Measurements from ENCODE around the gene SIGLEC9.

SIGLEC9 gene

DNA sequence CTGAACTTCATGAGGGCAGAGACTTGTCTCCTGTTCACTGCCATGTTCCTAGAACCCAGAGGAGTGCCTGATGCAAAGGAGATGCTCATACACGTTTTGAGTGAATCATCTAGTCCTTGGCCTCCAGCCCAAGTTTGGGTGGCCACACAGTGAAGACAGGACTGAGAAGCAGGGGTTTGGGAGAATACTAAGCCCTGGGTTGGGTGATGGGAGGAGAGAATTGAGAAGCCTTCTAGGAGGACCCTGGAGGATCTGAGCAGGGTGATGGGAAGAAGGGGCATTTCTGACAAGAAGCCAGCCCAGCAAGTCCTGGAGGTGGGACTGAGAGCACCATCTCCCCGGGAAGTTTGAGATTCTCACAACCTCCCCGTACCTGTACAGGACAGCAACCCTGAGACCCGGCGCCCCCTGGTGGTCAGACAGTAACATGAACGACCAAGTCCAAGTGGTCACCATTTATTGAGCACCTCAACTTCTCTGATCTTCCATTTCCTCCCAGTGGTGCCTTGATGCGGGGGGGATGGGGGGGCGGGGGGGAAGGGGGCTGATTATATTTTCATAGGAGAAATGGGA, 27.5 kb upstream of the SIGLEC9 start:
- peak; percentile 66 to 73 for DNase-seq (ENCODE audit: low read depth in 2 of 2)

DNA sequence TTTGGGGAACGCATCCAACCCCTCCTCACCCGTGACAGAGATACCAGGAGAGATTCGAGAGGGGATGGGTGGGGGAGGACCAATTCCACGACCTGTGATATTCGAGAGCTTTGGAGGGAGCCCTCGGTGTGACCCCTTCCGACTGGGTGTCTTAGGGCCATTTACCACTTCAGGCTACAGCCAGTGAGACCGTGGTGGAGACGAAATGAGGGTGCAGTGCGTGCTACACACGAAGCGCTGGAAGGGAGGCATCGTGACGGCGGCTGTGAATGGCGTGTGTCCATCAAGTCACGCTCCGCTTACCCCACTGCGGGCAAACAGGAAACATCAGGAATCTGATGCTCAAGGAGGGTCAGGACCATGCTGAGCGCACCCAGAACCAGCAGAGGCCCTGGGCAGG, 26.9 kb upstream of the SIGLEC9 start:
- DNase-seq (ENCODE audit: low read depth in 2 of 2): no peak

GRCh38 chr19:51098365-51099046, 26.2 kb upstream of the SIGLEC9 start:
- no peak for DNase-seq (ENCODE audit: low read depth in 2 of 2)

GRCh38 chr19:51099047-51099382, 25.7 kb upstream of the SIGLEC9 start:
- no peak for DNase-seq (ENCODE audit: low read depth in 2 of 2)

- DNase-seq (ENCODE audit: low read depth in 2 of 2): no peak
Measured at GRCh38 chr19:51100601-51101000, 24.1 kb upstream of the SIGLEC9 start.

DNA sequence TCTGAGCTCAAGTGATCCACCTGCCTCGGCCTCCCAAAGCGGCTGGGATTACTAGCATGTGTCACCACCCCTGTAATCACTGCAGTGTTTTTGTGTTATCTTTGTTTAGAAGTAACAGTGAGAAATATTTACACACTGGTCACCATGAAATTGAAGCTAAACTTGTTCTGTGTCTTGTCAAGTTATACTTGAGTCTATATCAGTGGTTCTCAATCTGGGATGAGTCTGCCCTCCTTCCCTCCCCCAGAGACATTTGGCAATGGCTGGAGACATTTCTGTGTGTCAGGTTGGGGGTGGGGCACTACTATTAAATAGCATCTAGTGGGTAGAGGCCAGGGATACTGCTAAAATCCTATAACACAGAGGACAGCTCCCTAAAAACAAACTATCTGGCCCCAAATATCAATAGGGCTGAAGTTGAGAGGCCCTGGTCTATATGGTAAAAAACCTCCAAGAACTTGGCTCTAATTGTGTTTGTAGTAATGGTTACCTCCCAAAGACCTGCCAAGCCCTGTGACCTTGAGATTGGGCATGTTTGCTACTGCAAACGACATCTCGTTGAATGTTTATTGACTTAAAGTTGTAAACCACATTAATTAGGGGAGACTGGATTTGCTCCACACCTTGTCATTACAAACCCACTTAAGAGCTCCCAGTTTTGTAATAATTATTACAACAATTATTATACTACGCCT, 23.4 kb upstream of the SIGLEC9 start:
- no peak for DNase-seq (ENCODE audit: low read depth in 2 of 2)

GRCh38 chr19:51102991-51103390, 21.7 kb upstream of the SIGLEC9 start:
- no peak for DNase-seq (ENCODE audit: low read depth in 2 of 2)

- DNase-seq (ENCODE audit: low read depth in 2 of 2): no peak
Measured at GRCh38 chr19:51103926-51104341, 20.8 kb upstream of the SIGLEC9 start.

DNA sequence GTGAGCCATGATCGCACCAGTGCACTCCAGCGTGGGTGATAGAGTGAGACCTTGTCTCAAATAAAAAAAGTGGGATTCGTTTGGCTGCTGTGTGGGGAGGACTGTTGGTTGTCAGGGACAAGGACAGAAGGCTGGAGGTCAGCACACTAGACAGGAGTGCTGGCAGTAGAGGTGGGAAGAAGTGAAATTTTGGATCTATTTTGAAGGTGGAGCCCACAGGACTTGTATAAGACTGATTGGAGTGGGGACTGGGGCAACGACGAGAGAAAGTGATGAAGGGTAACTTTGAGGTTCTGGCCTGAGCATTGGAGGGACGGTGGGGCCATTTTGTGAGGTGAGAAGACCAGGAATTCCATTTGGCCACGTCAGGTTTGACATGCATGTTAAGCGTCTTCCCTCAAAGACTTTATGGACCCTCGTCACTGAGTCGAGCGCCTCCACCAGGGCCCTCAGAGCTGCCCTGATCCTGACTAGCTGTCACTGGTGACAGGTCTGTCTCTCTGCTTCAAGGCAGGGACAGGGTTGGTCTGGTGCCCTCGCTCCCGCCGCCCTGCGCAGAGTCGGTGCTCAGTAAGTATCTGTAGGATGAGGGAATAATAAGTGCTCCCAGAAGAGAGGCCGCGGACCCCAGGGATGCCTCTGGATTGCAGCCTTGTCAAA, 17.2 kb upstream of the SIGLEC9 start:
- no peak for DNase-seq (ENCODE audit: low read depth in 2 of 2)

DNA sequence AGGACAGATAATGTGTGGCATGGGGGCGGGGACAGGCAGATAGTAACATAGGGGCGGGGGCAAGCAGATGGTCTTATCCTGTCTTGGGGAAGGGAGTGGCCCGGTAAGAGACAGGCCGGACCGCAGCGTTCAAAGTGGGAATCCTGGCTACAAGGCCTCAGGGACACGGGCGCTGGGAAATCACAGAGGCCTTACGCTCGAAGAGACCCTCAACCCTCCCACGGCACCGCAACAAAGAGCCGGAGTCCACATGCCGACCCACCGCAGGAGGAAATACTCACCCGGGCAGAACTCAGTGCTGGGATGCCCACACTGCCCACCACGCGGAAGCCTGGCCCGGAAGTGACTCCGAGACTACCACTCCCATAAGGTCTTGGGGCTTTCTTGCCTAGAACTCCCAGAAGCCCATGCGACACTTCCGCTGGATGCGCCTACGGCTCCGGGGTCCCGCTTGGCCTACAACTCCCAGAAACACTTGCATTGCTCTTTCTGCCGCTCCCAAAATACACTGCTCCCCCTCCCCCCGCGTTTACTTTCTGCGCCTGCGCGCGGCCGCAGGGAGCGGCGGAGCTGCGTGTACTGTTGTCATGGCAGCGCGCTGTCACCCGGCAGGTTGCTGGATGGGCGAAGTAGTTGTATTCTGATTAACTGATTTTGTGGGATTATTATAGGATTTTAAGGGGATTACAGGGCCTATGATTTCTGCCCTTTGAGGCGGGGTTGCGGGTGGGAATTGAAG, 16.5 kb upstream of the SIGLEC9 start, which contains the start of gene CTU1:
TSS of gene CTU1 (minus strand) at position 344 of the 739 bp plus-strand sequence. CDS start 3,840 bp downstream, outside the sequence.
- peak; percentile 95 to 97 for DNase-seq (ENCODE audit: low read depth in 2 of 2)

DNA sequence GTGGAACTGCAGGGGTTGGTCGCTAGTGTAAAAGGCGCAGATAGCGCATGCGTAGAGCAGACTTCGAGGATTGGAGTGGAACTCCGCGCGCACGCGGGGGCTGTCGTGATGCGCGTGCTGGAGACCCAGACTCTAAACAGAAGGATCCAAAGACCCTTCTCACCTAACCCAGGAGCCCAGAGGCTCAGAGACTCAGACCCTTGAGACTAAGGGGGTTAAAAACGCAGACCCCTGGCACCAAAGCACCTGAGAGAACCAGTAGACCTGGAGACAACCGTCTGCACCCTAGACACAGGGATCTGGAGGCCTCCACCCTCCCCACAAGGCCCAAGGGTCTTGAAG, 15.9 kb upstream of the SIGLEC9 start:
- DNase-seq (ENCODE audit: low read depth in 2 of 2): no peak

- no peak for DNase-seq (ENCODE audit: low read depth in 2 of 2)
Measured at GRCh38 chr19:51110666-51110971, 14.1 kb upstream of the SIGLEC9 start.

- no peak for DNase-seq (ENCODE audit: low read depth in 2 of 2)
Measured at GRCh38 chr19:51111606-51112005, 13.1 kb upstream of the SIGLEC9 start.

- no peak for DNase-seq (ENCODE audit: low read depth in 2 of 2)
Measured at GRCh38 chr19:51114087-51114729, 10.5 kb upstream of the SIGLEC9 start.

DNA sequence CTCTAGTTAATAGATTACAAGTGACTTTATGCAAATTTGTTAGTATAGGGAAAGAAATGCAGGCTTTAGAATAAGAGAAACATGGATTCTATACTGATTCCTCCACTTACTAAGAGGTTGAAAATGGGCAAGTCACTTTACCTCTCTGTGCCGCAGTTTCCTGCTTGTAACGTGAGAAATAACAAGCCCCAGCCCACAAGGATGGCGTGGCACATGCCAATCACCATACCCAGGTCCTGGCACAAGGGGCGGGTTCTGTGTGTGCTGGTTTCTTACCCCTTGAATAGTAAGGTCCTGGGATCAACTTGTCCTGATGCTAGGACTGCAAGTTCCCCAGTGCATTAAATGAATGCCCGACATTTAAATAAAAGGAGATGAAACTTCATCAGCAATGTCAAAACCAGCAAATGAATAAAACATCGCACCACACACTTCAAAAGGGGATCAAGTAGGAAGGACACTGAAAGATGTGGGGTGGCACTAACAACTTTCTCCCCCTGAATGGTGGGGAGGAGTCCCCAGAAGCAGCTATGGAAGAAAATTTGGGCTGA, 7.9 kb upstream of the SIGLEC9 start:
- no peak for DNase-seq (ENCODE audit: low read depth in 2 of 2)

DNA sequence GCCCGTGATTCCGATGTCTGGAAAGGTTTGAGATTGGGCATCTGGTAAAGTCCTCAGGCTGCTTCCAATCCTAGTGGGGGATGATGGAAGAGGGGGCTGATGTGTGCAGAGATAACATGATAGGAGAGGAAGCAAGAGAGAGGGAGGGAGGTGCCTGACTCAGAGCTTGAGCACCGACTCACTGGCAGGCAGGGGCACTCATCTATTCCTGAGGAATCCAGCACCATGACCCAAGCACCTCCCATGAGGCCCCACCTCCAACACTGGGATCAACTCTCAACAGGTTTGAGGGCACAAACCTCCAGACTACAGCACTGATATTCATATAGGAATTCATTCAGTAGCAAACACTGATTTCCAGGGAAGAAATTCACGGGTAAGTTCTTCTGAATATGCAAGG, 5.6 kb upstream of the SIGLEC9 start:
- no peak for DNase-seq (ENCODE audit: low read depth in 2 of 2)

DNA sequence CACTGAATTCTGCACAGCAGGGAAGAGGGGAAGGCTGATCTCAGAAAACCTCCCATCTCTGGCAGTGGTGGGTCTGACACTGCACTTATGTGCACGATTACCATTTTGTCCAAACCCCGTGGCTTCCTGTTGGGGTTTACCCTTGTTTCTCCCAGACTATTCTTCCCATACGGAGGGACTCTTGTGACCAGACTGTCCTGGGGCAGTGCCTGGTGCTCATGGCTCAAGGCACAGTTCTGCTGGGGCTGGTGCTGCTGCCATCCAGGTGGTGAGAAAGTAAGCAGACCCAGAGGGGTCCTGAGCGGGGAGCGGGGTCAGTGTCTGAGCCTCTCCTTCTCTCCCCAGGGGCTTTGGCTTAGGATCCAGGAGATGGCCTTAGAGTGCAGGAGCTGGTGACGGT, 5.1 kb upstream of the SIGLEC9 start:
- DNase-seq (ENCODE audit: low read depth in 2 of 2): no peak

GRCh38 chr19:51120160-51120559, 4.5 kb upstream of the SIGLEC9 start:
- DNase-seq (ENCODE audit: low read depth in 2 of 2): no peak

GRCh38 chr19:51121257-51121656, 3.4 kb upstream of the SIGLEC9 start:
- no peak for DNase-seq (ENCODE audit: low read depth in 2 of 2)

DNA sequence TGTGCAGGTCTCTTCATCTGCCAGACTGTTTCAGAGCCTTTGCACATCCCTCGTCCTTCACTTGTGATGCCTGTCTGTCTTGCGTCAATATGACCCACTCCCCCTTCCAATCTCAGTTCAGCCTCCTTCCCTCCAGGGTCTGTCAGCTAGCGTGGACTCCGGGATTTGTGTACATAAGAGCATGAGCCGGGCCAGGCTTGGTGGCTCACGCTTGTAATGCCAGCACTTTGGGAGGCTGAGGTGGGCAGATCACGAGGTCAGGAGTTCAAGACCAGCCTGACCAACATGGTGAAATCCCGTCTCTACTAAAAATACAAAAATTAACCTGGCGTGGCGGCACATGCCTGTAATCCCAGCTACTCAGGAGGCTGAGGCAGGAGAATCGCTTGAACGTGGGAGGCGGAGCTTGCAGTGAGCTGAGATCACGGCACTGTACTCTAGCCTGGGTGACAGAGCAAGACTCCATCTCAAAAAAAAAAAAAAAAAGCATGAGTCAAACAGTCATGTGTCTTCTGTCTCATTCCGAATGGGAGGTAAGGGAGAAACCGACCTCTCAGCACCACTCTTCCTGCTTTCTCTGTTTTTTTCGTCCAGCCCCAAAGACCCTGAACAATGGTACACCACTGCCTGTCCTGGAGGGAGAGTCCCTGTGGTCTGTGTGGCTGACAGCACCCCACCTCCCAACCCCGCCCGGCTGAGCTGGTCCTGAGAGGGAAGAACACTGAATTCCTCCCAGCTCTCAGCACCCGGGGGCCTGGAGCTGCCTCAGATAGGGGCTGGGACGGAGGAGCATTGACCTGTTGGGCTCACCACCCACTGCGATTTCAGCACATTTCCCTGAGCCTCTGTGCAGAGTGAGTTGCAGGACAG, 2.4 kb upstream of the SIGLEC9 start:
- no peak for DNase-seq (ENCODE audit: low read depth in 2 of 2)

Data from activated CD4-positive, alpha-beta T cell treated with anti-CD3 and anti-CD28 coated beads for 24 hours (primary cell).